ENCODE data around the gene KREMEN2. TPM values are rescaled to one million over a fixed set of nuclear protein-coding genes. Genes with fewer than 3 reads are reported as not detected.

The KREMEN2 gene
- total and polyA plus RNA-seq, 9 of the 15 experiments (the other 6 are each of a cell fraction or from before 2014, with no cell fraction given), result 0.04 to 7.7 (median 1.5) TPM; not detected in 1

- TF ChIP-seq RREB1 (CRISPR knock-in tag; IDR thresholded peaks at IDR 0.05) (no peak), LARP7 (IDR thresholded peaks at IDR 0.05) (no peak), THRAP3 (IDR thresholded peaks at IDR 0.05; ENCODE audit: borderline replicate concordance) (no peak), TRIM28 (IDR thresholded peaks at IDR 0.05) (0 out of 2 replicates have a peak, but pooled peaks have one; percentile 32), ZNF263 (CRISPR knock-in tag; IDR thresholded peaks at IDR 0.05; ENCODE audit: borderline replicate concordance) (no peak), RB1 (IDR thresholded peaks at IDR 0.05; ENCODE audit: low read depth) (peak; percentile 82), E2F3 (CRISPR knock-in tag; IDR thresholded peaks at IDR 0.05) (no peak), BRCA1 (IDR thresholded peaks at IDR 0.05) (no peak), BRCA1 (CRISPR knock-in tag; IDR thresholded peaks at IDR 0.05) (no peak), ZNF764 (CRISPR knock-in tag; IDR thresholded peaks at IDR 0.05; ENCODE audit: low read depth) (no peak), CREB1 (IDR thresholded peaks at IDR 0.05) (peak; percentile 80), CREB1 (CRISPR knock-in tag; IDR thresholded peaks at IDR 0.05) (peak; percentile 85), CBX8 (IDR thresholded peaks at IDR 0.05; ENCODE audit: borderline replicate concordance, extremely low read depth, low read depth, low read length, poor library complexity, severe bottlenecking) (no peak), HMG20A (CRISPR knock-in tag; conservative IDR thresholded peaks at IDR 0.05) (no peak), ZKSCAN1 (IDR thresholded peaks at IDR 0.05; ENCODE audit: low read depth, low read length) (no peak), ARHGAP35 (IDR thresholded peaks at IDR 0.05; ENCODE audit: partially characterized antibody) (no peak), POLR2G (IDR thresholded peaks at IDR 0.05; ENCODE audit: low read depth, low read length) (no peak), NFE2 (IDR thresholded peaks at IDR 0.05; ENCODE audit: low read depth) (no peak), RCOR1 (IDR thresholded peaks at IDR 0.05; ENCODE audit: borderline replicate concordance in 1 of 2, low read depth in 2 of 2, low read length in 2 of 2) (peak in 1 of 2 experiments; percentile 58; a peak in 2 of 4 replicates), CCNT2 (IDR thresholded peaks at IDR 0.05; ENCODE audit: borderline replicate concordance, extremely low read depth, insufficient read length, low read depth, low read length) (no peak), ZNF644 (tag; IDR thresholded peaks at IDR 0.05; ENCODE audit: low read depth) (no peak), CBX1 (IDR thresholded peaks at IDR 0.05; ENCODE audit: low read depth) (no peak), ZNF143 (CRISPR knock-in tag; IDR thresholded peaks at IDR 0.05) (no peak), SRSF3 (IDR thresholded peaks at IDR 0.05; ENCODE audit: insufficient read depth, low read length) (no peak), ZNF197 (CRISPR knock-in tag; IDR thresholded peaks at IDR 0.05; ENCODE audit: low read depth) (no peak)
These were observed 36.9 kb upstream of the KREMEN2 start (continued) for GRCh38 chr16:2927010-2927646.

Measured in K562 (cell line).